Endothelial cell of umbilical vein (primary cell): ENCODE measurements around the gene PDS5B.

Source experiments
- CTCF ChIP-seq, 2 donors: IDR thresholded peaks; 1 replicate in 1 of 2; 2 replicates in 1 of 2; pipeline ENCODE4 v1.5.1; 2011; ENCODE audit warnings: low read length in 2 of 2, mild to moderate bottlenecking in 2 of 2, moderate library complexity in 2 of 2, control low read depth in 1 of 2, inconsistent platforms in 1 of 2, low read depth in 1 of 2; ENCODE audit not compliant: insufficient read depth in 1 of 2; ENCODE audit errors: extremely low read depth in 1 of 2
- JUN ChIP-seq: IDR thresholded peaks from 2 replicates; pipeline ENCODE4 v1.6.1; 2011; ENCODE audit warnings: borderline replicate concordance, low read depth; ENCODE audit not compliant: insufficient read length, insufficient read depth
- POLR2AphosphoS5 ChIP-seq: IDR thresholded peaks from 2 replicates; pipeline ENCODE4 v1.6.1; 2012; ENCODE audit warnings: low read depth, mild to moderate bottlenecking, control low read depth, low read length, moderate library complexity; ENCODE audit not compliant: insufficient read depth

GRCh38 chr13:32737679-32738078 lies 151.4 kb downstream of the PDS5B start:
- TF ChIP-seq CTCF (IDR thresholded peaks at IDR 0.05; ENCODE audit: extremely low read depth in 1 of 2, insufficient read depth in 1 of 2, low read depth in 1 of 2, low read length in 2 of 2) (no peak), JUN (no peak), POLR2AphosphoS5 (no peak)
